OCI-LY7 (cell line): ENCODE results near the gene DNAH3. TPM values are rescaled to one million over a fixed set of nuclear protein-coding genes. Genes with fewer than 3 reads are reported as not detected.

Experiments
- BruUV-seq: library from RNA; stranded (reverse); fragments of 400-500 nt; replicated peaks from 2 replicates; lab custom pipeline; 2021; lab: Mats Ljungman, UMichigan
- CTCF ChIA-PET: fragments of 300-600 bp; sonication (Branson Sonifier 250); formaldehyde crosslinking; loops from one replicate; lab custom pipeline; 2022; ENCODE audit warnings: antibody characterized with exemption; ENCODE audit not compliant: unreplicated experiment; lab: Charles Lee
- POLR2A ChIA-PET: fragments of 300-600 bp; sonication (Branson Sonifier 250); formaldehyde crosslinking; loops from one replicate; lab custom pipeline; 2022; ENCODE audit warnings: antibody characterized with exemption; lab: Charles Lee
- DNase-seq: peaks from one replicate; pipeline ENCODE4 v3.0.0-alpha.2; 2015; ENCODE audit warnings: low spot score
- H2AFZ ChIP-seq: fragments of 200-600 bp; sonication (generic), shearing (Covaris generic); 2 replicates; pipeline ENCODE4 v1.6.1; 2014; ENCODE audit warnings: mild to moderate bottlenecking, antibody characterized with exemption, low read length, moderate library complexity
- H3K27ac ChIP-seq: fragments of 200-600 bp; sonication (generic); 2 replicates; pipeline ENCODE4 v1.5.1; 2014; ENCODE audit warnings: mixed run types, low read depth, mild to moderate bottlenecking, moderate library complexity, low read length, inconsistent platforms; ENCODE audit not compliant: poor library complexity, severe bottlenecking
- H3K36me3 ChIP-seq: fragments of 200-600 bp; sonication (generic); 2 replicates; pipeline ENCODE4 v1.6.1; 2014; ENCODE audit warnings: mild to moderate bottlenecking, antibody characterized with exemption, low read length, moderate library complexity, mixed read lengths; ENCODE audit not compliant: insufficient read depth
- H3K4me1 ChIP-seq: fragments of 200-600 bp; sonication (generic); 2 replicates; pipeline ENCODE4 v1.5.1; 2014; ENCODE audit warnings: mild to moderate bottlenecking, low read length; ENCODE audit not compliant: insufficient read depth, poor library complexity, severe bottlenecking
- H3K4me2 ChIP-seq: fragments of 200-600 bp; sonication (generic); 2 replicates; pipeline ENCODE4 v1.6.1; 2014; ENCODE audit warnings: mild to moderate bottlenecking, low read length
- H3K4me3 ChIP-seq: fragments of 200-600 bp; sonication (generic); 2 replicates; pipeline ENCODE4 v1.5.1; 2014; ENCODE audit warnings: mild to moderate bottlenecking, low read depth, low read length; ENCODE audit not compliant: poor library complexity, severe bottlenecking
- H3K79me2 ChIP-seq: fragments of 200-600 bp; sonication (generic); 2 replicates; pipeline ENCODE4 v1.6.1; 2016; ENCODE audit warnings: low read depth, mild to moderate bottlenecking, low read length, moderate library complexity, mixed read lengths; ENCODE audit not compliant: insufficient read depth
- H3K9me2 ChIP-seq: fragments of 200-600 bp; sonication (generic); 2 replicates; pipeline ENCODE4 v1.6.1; 2016; ENCODE audit warnings: mild to moderate bottlenecking, low read length, mixed read lengths; ENCODE audit not compliant: insufficient read depth
- H3K9me3 ChIP-seq: fragments of 200-600 bp; sonication (generic); 2 replicates; pipeline ENCODE4 v1.6.1; 2014; ENCODE audit warnings: mild to moderate bottlenecking, mixed run types, low read length, mixed read lengths
- H4K20me1 ChIP-seq: fragments of 200-600 bp; sonication (generic); 2 replicates; pipeline ENCODE4 v1.6.1; 2014; ENCODE audit warnings: mild to moderate bottlenecking, antibody characterized with exemption, low read length, moderate library complexity, mixed read lengths; ENCODE audit not compliant: insufficient read depth
- EZH2phosphoT487 ChIP-seq: fragments of 200-600 bp; sonication (generic); IDR thresholded peaks from 2 replicates; pipeline ENCODE4 v1.6.1; 2018; ENCODE audit warnings: low read depth, borderline replicate concordance, mild to moderate bottlenecking, mixed run types, antibody characterized with exemption, low read length, moderate library complexity, mixed read lengths
- intact Hi-C: fragments of 100-400 bp; cut with micrococcal nuclease; formaldehyde crosslinking; loops from one replicate; pipeline ENCODE4 v1.10.0; 2022; ENCODE audit not compliant: unreplicated experiment
- total RNA-seq, 2 experiments: library from RNA; depleted of rRNA in 1 of 2; stranded (reverse); fragments of >200 nt in 1 of 2; shearing (Covaris generic) in 1 of 2; gene quantifications; 2 replicates each; pipeline ENCODE4 v1.2.3, GENCODE V29; 2014 to 2022
- TF ChIP-seq, protein P1 (sequence below): fragments of 200-600 bp; sonication (generic); conservative IDR thresholded peaks from 2 replicates; pipeline ENCODE4 v1.5.1; 2014; ENCODE audit warnings: mild to moderate bottlenecking, antibody characterized with exemption, low read length, moderate library complexity, mixed read lengths

The DNAH3 gene
- total RNA-seq, 2 experiments from 2014 or later = not detected

- Histone ChIP-seq H3K79me2 (no peaks in the 10 kb centered on the region), H3K9me3 (no peaks in the 10 kb centered on the region), H3K4me2 (no peak overlapping the region), H4K20me1 (peaks cover under 1% of the 10 kb centered on the region; the same call in 1 of the 2 replicates), H3K9me2 (no peaks in the 10 kb centered on the region), H3K27ac (no peak overlapping the region), H3K36me3 (no peaks in the 10 kb centered on the region), H2AFZ (no peak overlapping the region), H3K4me3 (no peak overlapping the region), H3K4me1 (no peaks in the 10 kb centered on the region)
- BruUV-seq = no TSS peak
- DNase-seq = no peak
- ChIA-PET POLR2A (no interaction called here), CTCF (no interaction called here)
- intact Hi-C loops = no loop called here
- no peak for TF ChIP-seq EZH2phosphoT487
- TF ChIP-seq, protein P1, sequence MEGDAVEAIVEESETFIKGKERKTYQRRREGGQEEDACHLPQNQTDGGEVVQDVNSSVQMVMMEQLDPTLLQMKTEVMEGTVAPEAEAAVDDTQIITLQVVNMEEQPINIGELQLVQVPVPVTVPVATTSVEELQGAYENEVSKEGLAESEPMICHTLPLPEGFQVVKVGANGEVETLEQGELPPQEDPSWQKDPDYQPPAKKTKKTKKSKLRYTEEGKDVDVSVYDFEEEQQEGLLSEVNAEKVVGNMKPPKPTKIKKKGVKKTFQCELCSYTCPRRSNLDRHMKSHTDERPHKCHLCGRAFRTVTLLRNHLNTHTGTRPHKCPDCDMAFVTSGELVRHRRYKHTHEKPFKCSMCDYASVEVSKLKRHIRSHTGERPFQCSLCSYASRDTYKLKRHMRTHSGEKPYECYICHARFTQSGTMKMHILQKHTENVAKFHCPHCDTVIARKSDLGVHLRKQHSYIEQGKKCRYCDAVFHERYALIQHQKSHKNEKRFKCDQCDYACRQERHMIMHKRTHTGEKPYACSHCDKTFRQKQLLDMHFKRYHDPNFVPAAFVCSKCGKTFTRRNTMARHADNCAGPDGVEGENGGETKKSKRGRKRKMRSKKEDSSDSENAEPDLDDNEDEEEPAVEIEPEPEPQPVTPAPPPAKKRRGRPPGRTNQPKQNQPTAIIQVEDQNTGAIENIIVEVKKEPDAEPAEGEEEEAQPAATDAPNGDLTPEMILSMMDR = no peak
Measured at GRCh38 chr16:20910781-20911321, 239.8 kb downstream of the DNAH3 start.

DNA sequence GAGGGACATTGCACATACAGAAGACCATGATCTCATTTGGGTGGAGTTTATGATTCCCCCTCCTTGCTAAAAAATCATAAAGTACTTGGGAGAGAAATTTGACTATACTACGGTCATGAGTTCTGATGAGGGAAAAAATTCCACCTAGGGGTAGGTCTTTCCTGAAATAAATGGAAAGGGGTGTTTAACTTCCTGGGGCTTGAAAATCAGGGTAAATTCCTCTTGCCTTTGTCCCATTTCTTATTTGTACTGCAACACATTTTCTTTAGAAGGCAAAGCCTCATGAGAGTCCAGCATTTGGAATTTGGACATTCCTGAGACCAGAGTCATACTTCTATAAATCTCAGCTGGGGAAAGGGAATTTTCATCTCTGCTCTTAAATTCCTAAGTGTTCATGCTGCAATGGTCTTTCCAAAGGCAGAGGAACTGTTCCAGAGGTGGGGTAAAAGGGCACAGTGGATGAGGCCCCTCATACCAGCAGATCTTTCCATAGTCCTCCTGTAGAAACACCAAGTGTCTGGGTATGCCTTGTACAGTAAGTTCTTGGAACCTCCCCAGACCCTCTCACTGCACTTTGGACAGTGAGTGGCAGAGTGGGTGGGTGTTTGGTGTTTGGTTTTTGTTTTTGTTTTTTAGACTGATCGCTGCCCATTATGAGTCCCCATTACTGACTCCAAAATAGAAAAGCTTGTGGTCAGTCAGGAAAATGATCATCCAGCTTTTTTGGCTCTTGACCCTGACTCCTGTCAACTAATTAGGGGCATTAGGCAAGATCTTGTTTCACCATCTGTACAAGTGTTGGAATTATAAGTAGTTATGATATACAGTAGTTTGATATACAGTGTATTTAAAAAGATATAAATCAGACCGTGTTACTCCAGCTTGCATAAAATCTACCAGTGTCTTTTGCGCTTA is 244.0 kb downstream of the DNAH3 start:
- Histone ChIP-seq H3K4me1 (peaks cover 33% of the 10 kb centered on the region), H3K36me3 (peaks cover 11% of the 10 kb centered on the region), H3K9me3 (no peaks in the 10 kb centered on the region), H3K4me2 (no peak overlapping the region), H3K27ac (no peak overlapping the region), H3K9me2 (no peaks in the 10 kb centered on the region), H2AFZ (no peak overlapping the region), H3K4me3 (no peak overlapping the region), H4K20me1 (peaks cover 21% of the 10 kb centered on the region), H3K79me2 (peaks cover 16% of the 10 kb centered on the region; the same call in 1 of the 2 replicates)
- CTCF ChIA-PET = no interaction called here
- TF ChIP-seq, protein P1 = no peak
- intact Hi-C loops = loop anchor here (10.0 kb wide), 1 partner anchor 102 kb away; the partner anchor contains the start of genes ERI2 and REXO5
- POLR2A ChIA-PET = interaction anchor here (0.7 kb wide), 1 partner anchor 1985 kb away, joined by 3 read pairs; no protein-coding TSS in a partner anchor
- no TSS peak for BruUV-seq
- no peak for DNase-seq
